Adipocyte (in vitro differentiated cells): ENCODE data around the gene GRIN1.

Experiments used
- DNase-seq: peaks from one replicate; pipeline ENCODE4 v3.0.0-alpha.2; 2015; ENCODE audit warnings: low read depth
- H3K27me3 ChIP-seq: replicated peaks from 2 replicates; pipeline ENCODE4 v1.7.0; 2013; ENCODE audit warnings: mild to moderate bottlenecking, low read length, moderate library complexity; ENCODE audit not compliant: control insufficient read depth, insufficient read depth
- H3K36me3 ChIP-seq: 2 replicates; pipeline ENCODE4 v1.7.0; 2013; ENCODE audit warnings: low read length, mild to moderate bottlenecking, moderate library complexity; ENCODE audit not compliant: control insufficient read depth, insufficient read depth, severe bottlenecking
- H3K4me1 ChIP-seq: 2 replicates; pipeline ENCODE4 v1.7.0; 2013; ENCODE audit warnings: mild to moderate bottlenecking, low read length, moderate library complexity; ENCODE audit not compliant: control insufficient read depth, insufficient read depth
- H3K4me3 ChIP-seq: 2 replicates; pipeline ENCODE4 v1.7.0; 2013; ENCODE audit warnings: mild to moderate bottlenecking, low read length, moderate library complexity
- H3K9ac ChIP-seq: 2 replicates; pipeline ENCODE4 v1.7.0; 2013; ENCODE audit warnings: mild to moderate bottlenecking, low read length, moderate library complexity
- H3K9me3 ChIP-seq: 2 replicates; pipeline ENCODE4 v1.7.0; 2013; ENCODE audit warnings: mild to moderate bottlenecking, low read length, moderate library complexity; ENCODE audit not compliant: control insufficient read depth

Gene GRIN1

DNA sequence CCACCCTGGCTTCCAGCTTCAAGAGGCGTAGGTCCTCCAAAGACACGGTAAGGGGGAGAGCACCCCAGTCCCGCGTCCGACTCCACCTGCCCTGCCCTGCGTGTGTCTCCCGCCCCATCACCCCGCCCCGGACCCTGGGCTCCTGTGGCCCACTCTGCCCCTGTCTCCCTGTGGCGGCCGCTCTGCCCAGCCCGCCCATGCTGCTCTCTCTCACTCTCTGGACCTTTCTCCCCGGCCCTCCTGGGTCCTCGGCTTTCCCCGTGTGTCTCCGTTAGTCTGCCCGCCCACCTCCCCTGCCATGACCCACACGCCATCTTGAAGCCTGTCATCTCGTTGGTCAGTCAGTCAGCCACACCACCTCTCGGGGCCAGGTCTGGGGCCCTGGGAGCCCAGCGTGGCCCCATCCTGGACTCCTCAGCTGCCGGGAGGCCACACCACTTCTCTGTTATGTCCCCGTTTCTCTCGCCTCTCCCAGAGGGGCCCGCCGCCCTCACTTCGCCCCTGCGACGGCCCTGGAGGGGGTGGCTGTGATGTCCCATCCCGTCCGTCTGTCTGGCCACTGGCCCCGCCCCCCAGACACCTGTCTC lies 26.4 kb downstream of the GRIN1 start:
- Histone ChIP-seq H3K27me3 (peaks cover 36% of the 10 kb centered on the region), H3K9ac (no peak overlapping the region), H3K4me3 (no peak overlapping the region), H3K36me3 (no peaks in the 10 kb centered on the region), H3K4me1 (peaks cover 3% of the 10 kb centered on the region), H3K9me3 (no peaks in the 10 kb centered on the region)
- DNase-seq, result no peak

DNA sequence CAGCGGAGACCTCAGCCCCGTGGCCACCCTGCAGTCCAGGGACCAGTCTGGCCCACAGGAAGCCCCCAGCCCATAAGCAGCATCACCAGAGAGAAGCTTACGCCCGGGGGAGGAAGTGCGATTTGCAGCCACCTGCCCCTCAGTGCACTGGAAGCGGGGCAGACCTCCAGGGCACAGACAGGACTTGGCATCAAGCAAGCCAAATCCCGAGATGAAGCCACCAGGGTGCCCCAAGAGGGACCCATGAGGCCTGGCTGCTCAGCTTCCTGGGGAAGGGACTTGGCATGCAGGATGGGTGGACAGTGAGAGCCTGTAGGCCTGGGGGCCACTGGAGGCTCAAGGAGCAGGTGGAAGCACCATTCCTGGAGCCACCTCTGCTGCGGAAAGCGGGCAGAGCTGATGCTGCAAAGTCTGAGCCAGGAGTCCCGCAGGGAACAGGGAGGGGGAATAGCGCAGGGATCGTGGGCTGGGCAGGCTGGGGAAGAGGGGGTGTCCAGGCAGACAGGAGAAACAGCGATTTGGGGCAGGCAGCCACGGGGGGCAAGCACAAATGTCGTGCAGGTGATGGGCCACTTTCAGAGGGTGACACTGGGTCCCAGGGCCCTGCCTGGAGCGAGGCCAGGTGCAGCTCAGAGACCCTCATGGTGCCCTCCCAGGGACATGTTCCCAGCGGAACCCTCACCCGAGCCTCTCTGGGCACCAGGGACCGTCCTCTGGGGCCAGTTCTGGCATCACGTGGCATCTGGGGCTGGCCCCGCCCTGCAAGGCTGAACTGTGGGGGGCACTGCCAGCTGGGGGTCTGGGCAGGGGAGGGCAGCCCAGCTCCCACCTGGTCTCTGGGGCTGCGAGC lies 27.7 kb downstream of the GRIN1 start:
- no peaks in the 10 kb centered on the region for H3K9me3 ChIP-seq
- H3K4me3 ChIP-seq, result no peak overlapping the region
- no peak for DNase-seq
- no peak overlapping the region for H3K9ac ChIP-seq
- H3K4me1 ChIP-seq, result peaks cover 3% of the 10 kb centered on the region
- H3K36me3 ChIP-seq, result no peaks in the 10 kb centered on the region
- H3K27me3 ChIP-seq, result peaks cover 45% of the 10 kb centered on the region

DNA sequence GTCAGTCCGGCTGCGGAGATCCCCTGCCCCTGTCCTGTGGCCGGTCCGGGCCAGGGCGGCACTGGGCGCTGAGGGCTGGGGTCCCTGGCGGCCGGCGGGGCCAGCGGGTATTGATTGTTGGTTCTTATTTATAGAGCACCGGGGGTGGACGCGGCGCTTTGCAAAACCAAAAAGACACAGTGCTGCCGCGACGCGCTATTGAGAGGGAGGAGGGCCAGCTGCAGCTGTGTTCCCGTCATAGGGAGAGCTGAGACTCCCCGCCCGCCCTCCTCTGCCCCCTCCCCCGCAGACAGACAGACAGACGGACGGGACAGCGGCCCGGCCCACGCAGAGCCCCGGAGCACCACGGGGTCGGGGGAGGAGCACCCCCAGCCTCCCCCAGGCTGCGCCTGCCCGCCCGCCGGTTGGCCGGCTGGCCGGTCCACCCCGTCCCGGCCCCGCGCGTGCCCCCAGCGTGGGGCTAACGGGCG lies 28.4 kb downstream of the GRIN1 start:
- H3K27me3 ChIP-seq, result peaks cover 52% of the 10 kb centered on the region

DNA sequence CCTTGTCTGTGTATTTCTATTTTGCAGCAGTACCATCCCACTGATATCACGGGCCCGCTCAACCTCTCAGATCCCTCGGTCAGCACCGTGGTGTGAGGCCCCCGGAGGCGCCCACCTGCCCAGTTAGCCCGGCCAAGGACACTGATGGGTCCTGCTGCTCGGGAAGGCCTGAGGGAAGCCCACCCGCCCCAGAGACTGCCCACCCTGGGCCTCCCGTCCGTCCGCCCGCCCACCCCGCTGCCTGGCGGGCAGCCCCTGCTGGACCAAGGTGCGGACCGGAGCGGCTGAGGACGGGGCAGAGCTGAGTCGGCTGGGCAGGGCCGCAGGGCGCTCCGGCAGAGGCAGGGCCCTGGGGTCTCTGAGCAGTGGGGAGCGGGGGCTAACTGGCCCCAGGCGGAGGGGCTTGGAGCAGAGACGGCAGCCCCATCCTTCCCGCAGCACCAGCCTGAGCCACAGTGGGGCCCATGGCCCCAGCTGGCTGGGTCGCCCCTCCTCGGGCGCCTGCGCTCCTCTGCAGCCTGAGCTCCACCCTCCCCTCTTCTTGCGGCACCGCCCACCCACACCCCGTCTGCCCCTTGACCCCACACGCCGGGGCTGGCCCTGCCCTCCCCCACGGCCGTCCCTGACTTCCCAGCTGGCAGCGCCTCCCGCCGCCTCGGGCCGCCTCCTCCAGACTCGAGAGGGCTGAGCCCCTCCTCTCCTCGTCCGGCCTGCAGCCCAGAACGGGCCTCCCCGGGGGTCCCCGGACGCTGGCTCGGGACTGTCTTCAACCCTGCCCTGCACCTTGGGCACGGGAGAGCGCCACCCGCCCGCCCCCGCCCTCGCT lies 29.0 kb downstream of the GRIN1 start:
- Histone ChIP-seq H3K4me1 (peaks cover 3% of the 10 kb centered on the region), H3K36me3 (no peaks in the 10 kb centered on the region), H3K9ac (no peak overlapping the region), H3K9me3 (no peaks in the 10 kb centered on the region), H3K27me3 (peaks cover 55% of the 10 kb centered on the region), H3K4me3 (no peak overlapping the region)
- DNase-seq, result no peak

More for the DNA sequence above, 28.4 kb downstream of the GRIN1 start:
- no peaks in the 10 kb centered on the region for H3K9me3 ChIP-seq
- no peaks in the 10 kb centered on the region for H3K36me3 ChIP-seq
- H3K4me3 ChIP-seq, result no peak overlapping the region
- DNase-seq, result no peak
- H3K9ac ChIP-seq, result no peak overlapping the region
- peaks cover 3% of the 10 kb centered on the region for H3K4me1 ChIP-seq

- Histone ChIP-seq H3K4me1 (peaks cover 3% of the 10 kb centered on the region), H3K4me3 (peak overlapping the region; percentile 27), H3K27me3 (peaks cover 55% of the 10 kb centered on the region), H3K36me3 (no peaks in the 10 kb centered on the region), H3K9ac (no peak overlapping the region), H3K9me3 (no peaks in the 10 kb centered on the region)
- peak; percentile 29 for DNase-seq
Measured at GRCh38 chr9:137168573-137168903, 29.6 kb downstream of the GRIN1 start.

DNA sequence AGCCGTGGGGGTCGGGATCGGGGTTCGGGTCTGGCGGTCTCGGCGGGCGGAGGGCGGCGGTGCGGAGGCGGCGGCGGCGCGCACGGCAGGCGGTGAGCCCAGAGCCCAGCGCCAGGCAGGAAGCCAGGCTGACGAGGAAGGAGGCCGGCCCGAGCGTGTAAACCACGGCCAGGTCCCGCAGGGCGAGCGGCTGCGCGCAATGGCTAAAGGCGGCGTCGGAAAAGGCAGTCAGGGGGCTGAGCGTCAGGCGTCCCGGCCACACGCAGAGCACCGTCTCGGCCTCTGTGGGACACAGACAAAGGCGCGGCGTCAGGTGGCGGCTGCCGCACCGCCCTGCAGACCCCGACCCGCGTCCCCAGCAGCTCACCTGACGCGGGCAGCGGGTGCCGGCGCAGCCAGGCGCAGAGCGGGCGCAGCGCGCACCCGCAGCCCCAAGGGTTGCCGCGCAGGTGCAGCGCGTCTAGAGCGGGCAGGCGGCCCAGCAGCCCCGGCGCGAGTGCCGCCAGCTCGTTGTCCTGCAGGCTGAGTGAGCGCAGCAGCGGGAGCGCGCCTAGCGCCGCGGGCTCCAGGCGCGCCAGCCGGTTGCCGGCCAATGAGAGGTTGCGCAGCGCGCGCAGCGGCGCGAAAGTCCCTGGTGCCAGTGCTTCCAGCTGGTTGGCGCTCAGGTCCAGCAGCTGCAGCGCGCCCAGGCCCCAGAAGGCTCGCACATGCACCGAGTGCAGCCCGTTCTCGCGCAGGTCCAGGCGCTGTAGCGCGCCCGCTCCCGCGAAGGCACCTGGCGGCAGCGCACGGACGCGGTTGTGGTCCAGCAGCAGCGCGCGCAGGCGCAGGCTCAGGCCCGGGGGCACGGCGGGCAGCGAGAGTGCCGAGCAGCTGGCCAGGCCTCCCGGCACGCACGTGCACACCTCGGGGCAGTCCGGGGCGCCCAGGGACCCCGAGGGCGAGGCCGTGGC lies 30.2 kb downstream of the GRIN1 start:
- Histone ChIP-seq H3K9me3 (no peaks in the 10 kb centered on the region), H3K4me1 (peaks cover 3% of the 10 kb centered on the region), H3K27me3 (peaks cover 54% of the 10 kb centered on the region), H3K9ac (no peak overlapping the region), H3K36me3 (no peaks in the 10 kb centered on the region), H3K4me3 (peak overlapping the region; percentile 27)
- peak; percentile 48 for DNase-seq

DNA sequence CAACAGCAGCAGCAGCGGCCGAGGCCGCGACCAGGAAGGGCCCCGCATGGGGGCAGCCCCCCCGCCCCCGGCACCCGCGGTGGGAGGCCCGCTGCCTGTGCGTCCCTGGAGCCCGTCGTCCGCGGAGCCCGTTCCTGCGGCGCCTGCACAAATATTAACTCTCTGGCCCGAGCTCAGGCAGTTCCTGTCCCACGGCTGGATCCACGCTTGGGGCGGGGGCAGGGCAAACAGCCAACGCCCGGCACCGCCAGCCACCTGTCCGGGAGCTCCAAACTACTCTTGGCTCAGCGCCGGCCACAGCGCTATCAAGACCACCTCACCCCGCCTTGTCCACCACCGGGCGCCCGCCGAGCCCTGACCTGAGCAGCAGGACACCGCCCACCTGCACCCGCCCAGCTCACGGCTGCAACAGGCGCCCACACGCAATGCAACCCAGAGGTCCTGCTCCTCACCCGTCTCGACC lies 31.0 kb downstream of the GRIN1 start, which contains the start of gene LRRC26:
Gene LRRC26 (minus strand): TSS at position 156 of the 463 bp plus-strand sequence. CDS start 108 bp downstream, at position 48.
- peak within 1 kb of the TSS; percentile 27 for H3K4me3 ChIP-seq
- H3K36me3 ChIP-seq, result no peaks in the 10 kb centered on the region
- DNase-seq, result no peak
- no peaks in the 10 kb centered on the region for H3K9me3 ChIP-seq
- peaks cover 46% of the 10 kb centered on the region for H3K27me3 ChIP-seq
- H3K4me1 ChIP-seq, result peaks cover 3% of the 10 kb centered on the region
- no peak within 1 kb of the TSS for H3K9ac ChIP-seq

- Histone ChIP-seq H3K9me3 (no peaks in the 10 kb centered on the region), H3K9ac (no peak overlapping the region), H3K36me3 (no peaks in the 10 kb centered on the region), H3K4me1 (peaks cover 3% of the 10 kb centered on the region), H3K4me3 (no peak overlapping the region), H3K27me3 (peaks cover 42% of the 10 kb centered on the region)
- DNase-seq, result no peak
Measured at GRCh38 chr9:137170486-137171148, 31.7 kb downstream of the GRIN1 start.

- H3K4me1 ChIP-seq, result peaks cover 3% of the 10 kb centered on the region
- no peaks in the 10 kb centered on the region for H3K9me3 ChIP-seq
- H3K9ac ChIP-seq, result no peak overlapping the region
- H3K27me3 ChIP-seq, result peaks cover 36% of the 10 kb centered on the region
- H3K36me3 ChIP-seq, result no peaks in the 10 kb centered on the region
- H3K4me3 ChIP-seq, result no peak overlapping the region
- DNase-seq, result no peak
Measured at GRCh38 chr9:137171149-137171900, 32.4 kb downstream of the GRIN1 start.
